A549 (cell line): Measurements from ENCODE around the gene NSD1.

Experiments used
- EP300 ChIP-seq, 2 experiments: fragments of >200 bp; sonication (Bioruptor Twin); formaldehyde crosslinking; IDR thresholded peaks; 2 replicates in 1 of 2; 3 replicates in 1 of 2; pipeline ENCODE4 v1.6.1; 2016 to 2017
- POLR2A ChIP-seq: IDR thresholded peaks from 2 replicates; pipeline ENCODE4 v1.6.1; 2012; ENCODE audit warnings: mild to moderate bottlenecking, low read length
- POLR2AphosphoS2 ChIP-seq: conservative IDR thresholded peaks from 2 replicates; pipeline ENCODE4 v1.6.1; 2012; ENCODE audit warnings: low read length, improper control_type of control experiment, inconsistent platforms
- RAD21 ChIP-seq, 2 experiments: fragments of >200 bp in 1 of 2; sonication (Bioruptor Twin) in 1 of 2; formaldehyde crosslinking in 1 of 2; IDR thresholded peaks in 1 of 2; conservative IDR thresholded peaks in 1 of 2; 2 replicates in 1 of 2; 3 replicates in 1 of 2; pipeline ENCODE4 v1.6.1; 2012 to 2018; ENCODE audit warnings: inconsistent platforms in 1 of 2
- RCOR1 ChIP-seq: fragments of 150-350 bp; IDR thresholded peaks from 2 replicates; pipeline ENCODE4 v1.6.1; 2014; ENCODE audit warnings: antibody characterized with exemption, low read length, low read depth
- TF ChIP-seq, protein P1 (sequence below): fragments of >200 bp; sonication (Bioruptor Twin); formaldehyde crosslinking; IDR thresholded peaks from 3 replicates; pipeline ENCODE4 v1.5.1; 2016
- TF ChIP-seq, protein P2 (sequence below): IDR thresholded peaks from 2 replicates; pipeline ENCODE4 v1.6.1; 2012
- TF ChIP-seq, protein P3 (sequence below): fragments of 150-350 bp; IDR thresholded peaks from 2 replicates; pipeline ENCODE4 v1.6.1; 2014; ENCODE audit warnings: low read depth, mild to moderate bottlenecking, low read length
- TF ChIP-seq, protein P4 (sequence below): fragments of 200-600 bp; sonication (generic); IDR thresholded peaks from 2 replicates; pipeline ENCODE4 v1.6.1; 2016; ENCODE audit warnings: antibody characterized with exemption, mild to moderate bottlenecking, moderate library complexity
- TF ChIP-seq, protein P5 (sequence below): IDR thresholded peaks from 2 replicates; pipeline ENCODE4 v1.6.1; 2012

DNA sequence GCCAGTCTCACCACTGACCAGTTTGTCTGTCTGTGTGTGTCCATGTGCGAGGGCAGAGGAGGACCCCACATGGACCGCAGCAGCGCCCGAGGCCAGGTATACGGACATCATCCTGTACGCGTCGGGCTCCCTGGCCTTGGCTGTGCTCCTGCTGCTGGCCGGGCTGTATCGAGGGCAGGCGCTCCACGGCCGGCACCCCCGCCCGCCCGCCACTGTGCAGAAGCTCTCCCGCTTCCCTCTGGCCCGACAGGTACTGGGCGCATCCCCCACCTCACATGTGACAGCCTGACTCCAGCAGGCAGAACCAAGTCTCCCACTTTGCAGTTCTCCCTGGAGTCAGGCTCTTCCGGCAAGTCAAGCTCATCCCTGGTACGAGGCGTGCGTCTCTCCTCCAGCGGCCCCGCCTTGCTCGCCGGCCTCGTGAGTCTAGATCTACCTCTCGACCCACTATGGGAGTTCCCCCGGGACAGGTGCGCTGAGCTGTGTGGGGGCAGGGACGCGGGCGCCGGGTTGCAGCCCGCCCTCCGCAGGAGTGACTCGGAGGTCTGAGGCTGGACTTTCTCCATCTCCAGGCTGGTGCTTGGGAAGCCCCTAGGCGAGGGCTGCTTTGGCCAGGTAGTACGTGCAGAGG is 40.4 kb upstream of the NSD1 start:
- TF ChIP-seq, protein P1, sequence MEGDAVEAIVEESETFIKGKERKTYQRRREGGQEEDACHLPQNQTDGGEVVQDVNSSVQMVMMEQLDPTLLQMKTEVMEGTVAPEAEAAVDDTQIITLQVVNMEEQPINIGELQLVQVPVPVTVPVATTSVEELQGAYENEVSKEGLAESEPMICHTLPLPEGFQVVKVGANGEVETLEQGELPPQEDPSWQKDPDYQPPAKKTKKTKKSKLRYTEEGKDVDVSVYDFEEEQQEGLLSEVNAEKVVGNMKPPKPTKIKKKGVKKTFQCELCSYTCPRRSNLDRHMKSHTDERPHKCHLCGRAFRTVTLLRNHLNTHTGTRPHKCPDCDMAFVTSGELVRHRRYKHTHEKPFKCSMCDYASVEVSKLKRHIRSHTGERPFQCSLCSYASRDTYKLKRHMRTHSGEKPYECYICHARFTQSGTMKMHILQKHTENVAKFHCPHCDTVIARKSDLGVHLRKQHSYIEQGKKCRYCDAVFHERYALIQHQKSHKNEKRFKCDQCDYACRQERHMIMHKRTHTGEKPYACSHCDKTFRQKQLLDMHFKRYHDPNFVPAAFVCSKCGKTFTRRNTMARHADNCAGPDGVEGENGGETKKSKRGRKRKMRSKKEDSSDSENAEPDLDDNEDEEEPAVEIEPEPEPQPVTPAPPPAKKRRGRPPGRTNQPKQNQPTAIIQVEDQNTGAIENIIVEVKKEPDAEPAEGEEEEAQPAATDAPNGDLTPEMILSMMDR, result no peak
- no peak for TF ChIP-seq POLR2A
- TF ChIP-seq, protein P2, sequence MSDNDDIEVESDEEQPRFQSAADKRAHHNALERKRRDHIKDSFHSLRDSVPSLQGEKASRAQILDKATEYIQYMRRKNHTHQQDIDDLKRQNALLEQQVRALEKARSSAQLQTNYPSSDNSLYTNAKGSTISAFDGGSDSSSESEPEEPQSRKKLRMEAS, result no peak
- TF ChIP-seq POLR2AphosphoS2, result no peak
- no peak for TF ChIP-seq RCOR1
- TF ChIP-seq, protein P3, sequence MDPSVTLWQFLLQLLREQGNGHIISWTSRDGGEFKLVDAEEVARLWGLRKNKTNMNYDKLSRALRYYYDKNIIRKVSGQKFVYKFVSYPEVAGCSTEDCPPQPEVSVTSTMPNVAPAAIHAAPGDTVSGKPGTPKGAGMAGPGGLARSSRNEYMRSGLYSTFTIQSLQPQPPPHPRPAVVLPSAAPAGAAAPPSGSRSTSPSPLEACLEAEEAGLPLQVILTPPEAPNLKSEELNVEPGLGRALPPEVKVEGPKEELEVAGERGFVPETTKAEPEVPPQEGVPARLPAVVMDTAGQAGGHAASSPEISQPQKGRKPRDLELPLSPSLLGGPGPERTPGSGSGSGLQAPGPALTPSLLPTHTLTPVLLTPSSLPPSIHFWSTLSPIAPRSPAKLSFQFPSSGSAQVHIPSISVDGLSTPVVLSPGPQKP, result no peak
- no peak for TF ChIP-seq RAD21 (conservative IDR thresholded peaks at IDR 0.05 in 1 of 2, IDR thresholded peaks at IDR 0.05 in 1 of 2)
- TF ChIP-seq, protein P4, sequence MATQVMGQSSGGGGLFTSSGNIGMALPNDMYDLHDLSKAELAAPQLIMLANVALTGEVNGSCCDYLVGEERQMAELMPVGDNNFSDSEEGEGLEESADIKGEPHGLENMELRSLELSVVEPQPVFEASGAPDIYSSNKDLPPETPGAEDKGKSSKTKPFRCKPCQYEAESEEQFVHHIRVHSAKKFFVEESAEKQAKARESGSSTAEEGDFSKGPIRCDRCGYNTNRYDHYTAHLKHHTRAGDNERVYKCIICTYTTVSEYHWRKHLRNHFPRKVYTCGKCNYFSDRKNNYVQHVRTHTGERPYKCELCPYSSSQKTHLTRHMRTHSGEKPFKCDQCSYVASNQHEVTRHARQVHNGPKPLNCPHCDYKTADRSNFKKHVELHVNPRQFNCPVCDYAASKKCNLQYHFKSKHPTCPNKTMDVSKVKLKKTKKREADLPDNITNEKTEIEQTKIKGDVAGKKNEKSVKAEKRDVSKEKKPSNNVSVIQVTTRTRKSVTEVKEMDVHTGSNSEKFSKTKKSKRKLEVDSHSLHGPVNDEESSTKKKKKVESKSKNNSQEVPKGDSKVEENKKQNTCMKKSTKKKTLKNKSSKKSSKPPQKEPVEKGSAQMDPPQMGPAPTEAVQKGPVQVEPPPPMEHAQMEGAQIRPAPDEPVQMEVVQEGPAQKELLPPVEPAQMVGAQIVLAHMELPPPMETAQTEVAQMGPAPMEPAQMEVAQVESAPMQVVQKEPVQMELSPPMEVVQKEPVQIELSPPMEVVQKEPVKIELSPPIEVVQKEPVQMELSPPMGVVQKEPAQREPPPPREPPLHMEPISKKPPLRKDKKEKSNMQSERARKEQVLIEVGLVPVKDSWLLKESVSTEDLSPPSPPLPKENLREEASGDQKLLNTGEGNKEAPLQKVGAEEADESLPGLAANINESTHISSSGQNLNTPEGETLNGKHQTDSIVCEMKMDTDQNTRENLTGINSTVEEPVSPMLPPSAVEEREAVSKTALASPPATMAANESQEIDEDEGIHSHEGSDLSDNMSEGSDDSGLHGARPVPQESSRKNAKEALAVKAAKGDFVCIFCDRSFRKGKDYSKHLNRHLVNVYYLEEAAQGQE, result no peak
- TF ChIP-seq EP300 (IDR thresholded peaks at IDR 0.05), result no peak
- TF ChIP-seq, protein P5, sequence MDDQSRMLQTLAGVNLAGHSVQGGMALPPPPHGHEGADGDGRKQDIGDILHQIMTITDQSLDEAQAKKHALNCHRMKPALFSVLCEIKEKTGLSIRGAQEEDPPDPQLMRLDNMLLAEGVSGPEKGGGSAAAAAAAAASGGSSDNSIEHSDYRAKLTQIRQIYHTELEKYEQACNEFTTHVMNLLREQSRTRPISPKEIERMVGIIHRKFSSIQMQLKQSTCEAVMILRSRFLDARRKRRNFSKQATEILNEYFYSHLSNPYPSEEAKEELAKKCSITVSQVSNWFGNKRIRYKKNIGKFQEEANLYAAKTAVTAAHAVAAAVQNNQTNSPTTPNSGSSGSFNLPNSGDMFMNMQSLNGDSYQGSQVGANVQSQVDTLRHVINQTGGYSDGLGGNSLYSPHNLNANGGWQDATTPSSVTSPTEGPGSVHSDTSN, result no peak
